ENCODE results near the gene BCORL1.

- TF ChIP-seq REST (IDR thresholded peaks at IDR 0.05; ENCODE audit: borderline replicate concordance) = no peak
- TF ChIP-seq EZH2 (IDR thresholded peaks at IDR 0.05; ENCODE audit: borderline replicate concordance, insufficient read depth, low read length, poor library complexity, severe bottlenecking) = no peak
- TF ChIP-seq CTCF (IDR thresholded peaks at IDR 0.05; ENCODE audit: poor library complexity, severe bottlenecking) = no peak
- TF ChIP-seq RAD21 (conservative IDR thresholded peaks at IDR 0.05) = no peak
- no peak for TF ChIP-seq MXI1 (conservative IDR thresholded peaks at IDR 0.05; ENCODE audit: poor library complexity, severe bottlenecking)
- no peak for TF ChIP-seq POLR2AphosphoS5 (IDR thresholded peaks at IDR 0.05)
- TF ChIP-seq SMC3 (conservative IDR thresholded peaks at IDR 0.05; ENCODE audit: poor library complexity) = no peak
Observed at GRCh38 chrX:130055899-130056298, 73.5 kb downstream of the BCORL1 start.

All from neural cell (in vitro differentiated cells).